ENCODE results near the gene LETM1. TPM values are rescaled to one million over a fixed set of nuclear protein-coding genes. Genes with fewer than 3 reads are reported as not detected.

LETM1 gene
- total and polyA plus RNA-seq, 2 of the 13 experiments (the other 11 are each of a cell fraction or from before 2014, with no cell fraction given) = 9.7 to 41.6 TPM

DNA sequence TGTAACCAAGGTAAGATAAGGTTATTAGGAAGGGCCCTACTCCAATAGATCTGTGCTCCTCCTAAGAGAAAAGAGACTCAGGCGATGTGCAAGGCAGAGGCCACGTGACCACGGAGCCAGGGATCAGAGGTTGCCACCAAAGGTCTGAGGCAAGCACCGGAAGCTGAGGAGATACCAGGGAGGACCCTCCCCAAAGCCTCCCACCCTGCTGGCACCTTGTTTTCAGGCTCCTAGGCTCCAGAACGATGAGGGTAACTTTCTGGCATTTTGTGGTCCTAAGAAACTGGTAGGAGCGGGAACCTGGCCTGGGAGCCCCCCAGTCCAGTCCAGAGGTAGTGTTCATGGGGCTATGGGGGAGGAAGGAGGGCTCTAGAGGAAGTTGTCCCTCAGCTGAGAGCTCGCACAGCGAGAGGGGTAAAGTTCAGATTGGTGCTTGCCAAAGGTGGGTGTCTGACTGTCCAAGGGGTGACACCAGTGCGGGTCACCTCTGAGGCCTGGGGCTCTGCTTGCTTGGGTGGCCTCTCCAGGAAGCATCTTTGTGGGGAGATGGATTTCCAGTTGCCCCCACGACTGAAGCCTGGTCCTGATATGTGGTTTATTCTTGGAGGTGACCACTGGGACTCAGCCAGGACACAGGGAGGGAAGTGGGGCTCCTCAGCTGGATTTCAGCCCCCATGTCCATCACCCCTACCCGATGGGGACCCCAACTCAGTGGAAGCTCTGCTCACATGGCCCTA is 7.5 kb upstream of the LETM1 start (continued):
- TF ChIP-seq FOXO1 (CRISPR knock-in tag; IDR thresholded peaks at IDR 0.05) (no peak), RXRA (CRISPR knock-in tag; IDR thresholded peaks at IDR 0.05) (no peak), ZNF790 (CRISPR knock-in tag; IDR thresholded peaks at IDR 0.05; ENCODE audit: borderline replicate concordance) (no peak), MIXL1 (CRISPR knock-in tag; IDR thresholded peaks at IDR 0.05) (no peak), HHEX (CRISPR knock-in tag; IDR thresholded peaks at IDR 0.05) (no peak), ZNF460 (CRISPR knock-in tag; IDR thresholded peaks at IDR 0.05; ENCODE audit: borderline replicate concordance) (no peak), TOE1 (CRISPR knock-in tag; IDR thresholded peaks at IDR 0.05) (no peak), CREB1 (IDR thresholded peaks at IDR 0.05) (no peak), CREB1 (CRISPR knock-in tag; IDR thresholded peaks at IDR 0.05) (no peak), SIX1 (CRISPR knock-in tag; IDR thresholded peaks at IDR 0.05; ENCODE audit: borderline replicate concordance) (no peak), ZNF225 (CRISPR knock-in tag; IDR thresholded peaks at IDR 0.05) (no peak), JUND (CRISPR knock-in tag; IDR thresholded peaks at IDR 0.05) (no peak), FOXP1 (IDR thresholded peaks at IDR 0.05) (no peak), FOXP1 (CRISPR knock-in tag; IDR thresholded peaks at IDR 0.05) (no peak), ZNF331 (CRISPR knock-in tag; IDR thresholded peaks at IDR 0.05) (no peak), GPN1 (CRISPR knock-in tag; IDR thresholded peaks at IDR 0.05; ENCODE audit: borderline replicate concordance) (no peak), AGO2 (optimal IDR thresholded peaks at IDR 0.05; ENCODE audit: low read depth, low read length) (no peak), ZNF572 (CRISPR knock-in tag; IDR thresholded peaks at IDR 0.05) (no peak), SMAD9 (CRISPR knock-in tag; IDR thresholded peaks at IDR 0.05) (no peak), HES4 (CRISPR knock-in tag; IDR thresholded peaks at IDR 0.05; ENCODE audit: borderline replicate concordance) (no peak), ZFX (CRISPR knock-in tag; IDR thresholded peaks at IDR 0.05; ENCODE audit: low read depth) (peak; percentile 49)
- TF ChIP-seq, protein P1, sequence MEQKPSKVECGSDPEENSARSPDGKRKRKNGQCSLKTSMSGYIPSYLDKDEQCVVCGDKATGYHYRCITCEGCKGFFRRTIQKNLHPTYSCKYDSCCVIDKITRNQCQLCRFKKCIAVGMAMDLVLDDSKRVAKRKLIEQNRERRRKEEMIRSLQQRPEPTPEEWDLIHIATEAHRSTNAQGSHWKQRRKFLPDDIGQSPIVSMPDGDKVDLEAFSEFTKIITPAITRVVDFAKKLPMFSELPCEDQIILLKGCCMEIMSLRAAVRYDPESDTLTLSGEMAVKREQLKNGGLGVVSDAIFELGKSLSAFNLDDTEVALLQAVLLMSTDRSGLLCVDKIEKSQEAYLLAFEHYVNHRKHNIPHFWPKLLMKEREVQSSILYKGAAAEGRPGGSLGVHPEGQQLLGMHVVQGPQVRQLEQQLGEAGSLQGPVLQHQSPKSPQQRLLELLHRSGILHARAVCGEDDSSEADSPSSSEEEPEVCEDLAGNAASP (CRISPR knock-in tag; IDR thresholded peaks at IDR 0.05; ENCODE audit: borderline replicate concordance) = no peak
- TF ChIP-seq, protein P2, sequence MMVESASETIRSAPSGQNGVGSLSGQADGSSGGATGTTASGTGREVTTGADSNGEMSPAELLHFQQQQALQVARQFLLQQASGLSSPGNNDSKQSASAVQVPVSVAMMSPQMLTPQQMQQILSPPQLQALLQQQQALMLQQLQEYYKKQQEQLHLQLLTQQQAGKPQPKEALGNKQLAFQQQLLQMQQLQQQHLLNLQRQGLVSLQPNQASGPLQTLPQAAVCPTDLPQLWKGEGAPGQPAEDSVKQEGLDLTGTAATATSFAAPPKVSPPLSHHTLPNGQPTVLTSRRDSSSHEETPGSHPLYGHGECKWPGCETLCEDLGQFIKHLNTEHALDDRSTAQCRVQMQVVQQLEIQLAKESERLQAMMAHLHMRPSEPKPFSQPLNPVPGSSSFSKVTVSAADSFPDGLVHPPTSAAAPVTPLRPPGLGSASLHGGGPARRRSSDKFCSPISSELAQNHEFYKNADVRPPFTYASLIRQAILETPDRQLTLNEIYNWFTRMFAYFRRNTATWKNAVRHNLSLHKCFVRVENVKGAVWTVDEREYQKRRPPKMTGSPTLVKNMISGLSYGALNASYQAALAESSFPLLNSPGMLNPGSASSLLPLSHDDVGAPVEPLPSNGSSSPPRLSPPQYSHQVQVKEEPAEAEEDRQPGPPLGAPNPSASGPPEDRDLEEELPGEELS (CRISPR knock-in tag; IDR thresholded peaks at IDR 0.05) = peak; percentile 50; the same call in 1 of the 2 replicates
- TF ChIP-seq, protein P3, sequence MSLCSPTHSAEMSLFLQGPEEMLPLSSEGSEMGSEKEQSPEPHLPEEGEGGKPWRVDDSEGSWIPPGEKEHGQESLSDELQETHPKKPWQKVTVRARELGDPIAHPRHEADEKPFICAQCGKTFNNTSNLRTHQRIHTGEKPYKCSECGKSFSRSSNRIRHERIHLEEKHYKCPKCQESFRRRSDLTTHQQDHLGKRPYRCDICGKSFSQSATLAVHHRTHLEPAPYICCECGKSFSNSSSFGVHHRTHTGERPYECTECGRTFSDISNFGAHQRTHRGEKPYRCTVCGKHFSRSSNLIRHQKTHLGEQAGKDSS (CRISPR knock-in tag; IDR thresholded peaks at IDR 0.05; ENCODE audit: borderline replicate concordance, low read depth) = no peak
- TF ChIP-seq, protein P4, sequence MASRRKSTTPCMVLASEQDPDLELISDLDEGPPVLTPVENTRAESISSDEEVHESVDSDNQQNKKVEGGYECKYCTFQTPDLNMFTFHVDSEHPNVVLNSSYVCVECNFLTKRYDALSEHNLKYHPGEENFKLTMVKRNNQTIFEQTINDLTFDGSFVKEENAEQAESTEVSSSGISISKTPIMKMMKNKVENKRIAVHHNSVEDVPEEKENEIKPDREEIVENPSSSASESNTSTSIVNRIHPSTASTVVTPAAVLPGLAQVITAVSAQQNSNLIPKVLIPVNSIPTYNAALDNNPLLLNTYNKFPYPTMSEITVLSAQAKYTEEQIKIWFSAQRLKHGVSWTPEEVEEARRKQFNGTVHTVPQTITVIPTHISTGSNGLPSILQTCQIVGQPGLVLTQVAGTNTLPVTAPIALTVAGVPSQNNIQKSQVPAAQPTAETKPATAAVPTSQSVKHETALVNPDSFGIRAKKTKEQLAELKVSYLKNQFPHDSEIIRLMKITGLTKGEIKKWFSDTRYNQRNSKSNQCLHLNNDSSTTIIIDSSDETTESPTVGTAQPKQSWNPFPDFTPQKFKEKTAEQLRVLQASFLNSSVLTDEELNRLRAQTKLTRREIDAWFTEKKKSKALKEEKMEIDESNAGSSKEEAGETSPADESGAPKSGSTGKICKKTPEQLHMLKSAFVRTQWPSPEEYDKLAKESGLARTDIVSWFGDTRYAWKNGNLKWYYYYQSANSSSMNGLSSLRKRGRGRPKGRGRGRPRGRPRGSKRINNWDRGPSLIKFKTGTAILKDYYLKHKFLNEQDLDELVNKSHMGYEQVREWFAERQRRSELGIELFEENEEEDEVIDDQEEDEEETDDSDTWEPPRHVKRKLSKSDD (CRISPR knock-in tag; IDR thresholded peaks at IDR 0.05; ENCODE audit: low read depth) = no peak
- TF ChIP-seq, protein P5, sequence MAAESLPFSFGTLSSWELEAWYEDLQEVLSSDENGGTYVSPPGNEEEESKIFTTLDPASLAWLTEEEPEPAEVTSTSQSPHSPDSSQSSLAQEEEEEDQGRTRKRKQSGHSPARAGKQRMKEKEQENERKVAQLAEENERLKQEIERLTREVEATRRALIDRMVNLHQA (CRISPR knock-in tag; IDR thresholded peaks at IDR 0.05) = no peak
